Pancreas (tissue), 10 donors: ENCODE data around the gene ZNF512B. TPM values are rescaled to one million over a fixed set of nuclear protein-coding genes. Genes with fewer than 3 reads are reported as not detected.

Experiments used
- ATAC-seq, 4 donors: fragments of 200-7000 bp; cut with Tn5 transposase; one replicate each; pipeline versions ENCODE4 v1.8.0 to v1.9.1; 2020; ENCODE audit warnings: mild to moderate bottlenecking in 4 of 4, moderate library complexity in 4 of 4
- DNase-seq, 6 donors: peaks; one replicate each; pipeline ENCODE4 v3.0.0-alpha.2; 2020
- FAIRE-seq: peaks from 2 replicates; lab custom pipeline; 2012; peaks lifted over from hg19 to GRCh38; lab: Jason Lieb, UNC
- H3K27ac ChIP-seq, 4 donors: fragments of 200-600 bp; sonication (generic); 1 replicate in 3 of 4; 2 replicates in 1 of 4; pipeline versions ENCODE4 v1.5.0 to v1.8.0; 2020
- H3K27me3 ChIP-seq, 4 donors: fragments of 200-600 bp; one replicate each; pipeline ENCODE4 v1.8.0; 2021
- H3K36me3 ChIP-seq, 3 donors: fragments of 200-600 bp; sonication (generic) in 1 of 3; one replicate each; pipeline versions ENCODE4 v1.5.0 to v1.8.0; 2020 to 2021
- H3K4me1 ChIP-seq, 3 donors: fragments of 200-600 bp; one replicate each; pipeline ENCODE4 v1.8.0; 2021
- H3K4me3 ChIP-seq, 4 donors: fragments of 200-600 bp; sonication (generic) in 2 of 4; one replicate each; pipeline versions ENCODE4 v1.5.0 to v1.8.0; 2020 to 2021
- H3K9me3 ChIP-seq, 4 donors: fragments of 200-600 bp; one replicate each; pipeline ENCODE4 v1.8.0; 2021
- WGBS, 2 donors: extraction: QIAGEN DNeasy Blood & Tissue Kit; methylation state at CpG; one replicate each; pipeline ENCODE4 v1.1.7; 2013; 5-methylcytosine and 5-hydroxymethylcytosine counted together
- intact Hi-C, 3 donors: fragments of 100-400 bp; cut with DNase I; formaldehyde crosslinking; loops; one replicate each; pipeline versions ENCODE4 v1.11.1 to v1.14.2; 2022
- polyA plus RNA-seq, 2 donors: library from polyadenylated mRNA; stranded (reverse); fragments of 200-250 nt; gene quantifications; one replicate each; pipeline ENCODE4 v1.2.3, GENCODE V29; 2013
- total RNA-seq, 6 donors: library from RNA; stranded (reverse); fragmentation: NEBNext Ultra II Directional in 4 of 6; extraction: Animal tissue kit (Norgen Biotek cat#: 25700) in 4 of 6; gene quantifications; one replicate each; pipeline versions ENCODE4 v1.2.1 to v1.2.4, GENCODE V29; 2021 to 2023
- TF ChIP-seq, protein P1 (sequence below), 4 donors: fragments of 200-600 bp; sonication (generic) in 3 of 4; IDR thresholded peaks; one replicate each; pipeline versions ENCODE4 v1.5.0 to v1.8.0; 2021; ENCODE audit warnings: antibody characterized with exemption in 4 of 4
- donor health status: healthy with polysubstance abuse.
- donor health status: DM: no; HTN: no; CAD: no; lungs with moderate emphysema.
- donor health status: DM: no; HTN: no; CAD: no.
- donor health status: control.
- donor health status: control.
- donor health status: Bipolar disorder and iron deficiency.
- donor health status: DM: yes; HTN: yes; CAD: no.
- donor health status: DM: no; HTN: no; CAD: no.
- donor health status: DM: no; HTN: no; CAD: no.
- donor health status: DM: yes; HTN: yes; CAD: no.

Gene ZNF512B
- total and polyA plus RNA-seq, 8 donors, result 8.5 to 22.0 (median 11.4) TPM

DNA sequence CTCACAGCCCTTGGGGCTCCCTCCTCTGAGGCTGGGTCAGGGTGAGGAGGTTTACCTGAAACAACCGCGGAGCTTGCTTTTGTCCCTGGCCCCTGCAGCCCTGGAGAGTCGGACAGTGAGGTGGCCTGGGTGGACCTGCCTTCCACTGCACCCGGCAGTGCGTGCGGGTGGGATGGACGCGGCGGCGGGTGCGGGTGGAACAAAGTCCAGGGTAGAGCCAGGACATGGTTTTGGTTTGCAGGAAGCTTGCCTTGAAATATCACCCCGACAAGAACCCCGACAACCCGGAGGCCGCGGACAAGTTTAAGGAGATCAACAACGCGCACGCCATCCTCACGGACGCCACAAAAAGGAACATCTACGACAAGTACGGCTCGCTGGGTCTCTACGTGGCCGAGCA, 40.7 kb downstream of the ZNF512B start:
- intact Hi-C loops, result no loop called here
- ATAC-seq (no peak), DNase-seq (no peak), FAIRE-seq (no peak)
- Histone ChIP-seq H3K4me3 (no peak overlapping the region), H3K27ac (no peak overlapping the region), H3K9me3 (no peaks in the 10 kb centered on the region), H3K27me3 (no peaks in the 10 kb centered on the region), H3K36me3 (peaks cover 4 to 42% (median 30%) of the 10 kb centered on the region in 3 donors), H3K4me1 (no peaks in the 10 kb centered on the region)
- 95 to 98% methylated on average over 26 of the region's 26 CpGs for WGBS, 2 donors
- TF ChIP-seq, protein P1, sequence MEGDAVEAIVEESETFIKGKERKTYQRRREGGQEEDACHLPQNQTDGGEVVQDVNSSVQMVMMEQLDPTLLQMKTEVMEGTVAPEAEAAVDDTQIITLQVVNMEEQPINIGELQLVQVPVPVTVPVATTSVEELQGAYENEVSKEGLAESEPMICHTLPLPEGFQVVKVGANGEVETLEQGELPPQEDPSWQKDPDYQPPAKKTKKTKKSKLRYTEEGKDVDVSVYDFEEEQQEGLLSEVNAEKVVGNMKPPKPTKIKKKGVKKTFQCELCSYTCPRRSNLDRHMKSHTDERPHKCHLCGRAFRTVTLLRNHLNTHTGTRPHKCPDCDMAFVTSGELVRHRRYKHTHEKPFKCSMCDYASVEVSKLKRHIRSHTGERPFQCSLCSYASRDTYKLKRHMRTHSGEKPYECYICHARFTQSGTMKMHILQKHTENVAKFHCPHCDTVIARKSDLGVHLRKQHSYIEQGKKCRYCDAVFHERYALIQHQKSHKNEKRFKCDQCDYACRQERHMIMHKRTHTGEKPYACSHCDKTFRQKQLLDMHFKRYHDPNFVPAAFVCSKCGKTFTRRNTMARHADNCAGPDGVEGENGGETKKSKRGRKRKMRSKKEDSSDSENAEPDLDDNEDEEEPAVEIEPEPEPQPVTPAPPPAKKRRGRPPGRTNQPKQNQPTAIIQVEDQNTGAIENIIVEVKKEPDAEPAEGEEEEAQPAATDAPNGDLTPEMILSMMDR (IDR thresholded peaks at IDR 0.05), result no peak

DNA sequence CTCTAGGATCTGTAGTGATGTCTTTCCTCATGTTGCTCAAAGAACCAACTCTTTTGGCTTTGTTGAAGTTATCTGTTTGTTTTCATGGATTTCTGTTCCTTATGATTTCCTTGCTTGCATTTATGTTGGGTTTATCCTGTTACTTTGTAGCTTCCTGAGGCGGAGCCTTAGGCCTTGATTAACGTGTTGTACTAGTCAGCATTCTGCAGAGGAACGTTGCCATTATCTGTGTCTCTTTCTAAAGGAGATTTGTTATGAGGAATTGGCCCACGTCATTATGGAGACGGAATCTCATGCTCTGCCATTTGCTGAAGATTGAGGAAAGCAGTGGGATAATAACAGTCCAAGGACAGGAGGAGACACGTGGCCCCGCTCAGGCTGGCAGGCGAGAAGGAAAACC, 43.4 kb downstream of the ZNF512B start:
- FAIRE-seq (no peak), DNase-seq (no peak), ATAC-seq (peak in 1 of 4 donors; percentile 6)
- Histone ChIP-seq H3K9me3 (no peaks in the 10 kb centered on the region), H3K27me3 (no peaks in the 10 kb centered on the region), H3K27ac (no peak overlapping the region), H3K36me3 (peaks cover under 1 to 33% (median 22%) of the 10 kb centered on the region in 3 donors), H3K4me3 (no peak overlapping the region), H3K4me1 (no peaks in the 10 kb centered on the region)
- WGBS, 2 donors, result 57 to 64% methylated on average over 8 of the region's 8 CpGs
- TF ChIP-seq, protein P1 (IDR thresholded peaks at IDR 0.05), result no peak
- intact Hi-C loops, result no loop called here

DNA sequence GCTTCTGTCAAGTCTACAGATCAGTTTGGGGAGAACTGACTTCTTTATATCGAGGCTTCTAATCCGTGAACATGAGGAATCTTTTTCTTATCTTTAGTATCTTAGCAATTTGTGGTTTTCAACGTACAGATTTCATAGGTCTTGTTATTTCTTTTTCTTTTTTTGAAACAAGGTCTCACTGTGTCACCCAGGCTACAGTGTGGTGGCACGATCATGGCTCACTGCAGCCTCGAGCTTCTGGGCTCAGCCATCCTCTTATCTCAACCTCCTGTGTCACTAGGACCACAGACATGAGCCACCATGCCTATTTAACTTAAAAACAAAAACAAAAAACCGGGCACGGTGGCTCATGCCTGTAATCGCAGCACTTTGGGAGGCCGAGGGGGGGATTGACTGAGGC, 45.5 kb downstream of the ZNF512B start:
- no peak overlapping the region for H3K4me3 ChIP-seq
- WGBS, 2 donors, result 74 to 77% methylated on average over 9 of the region's 9 CpGs
- H3K4me1 ChIP-seq, result no peaks in the 10 kb centered on the region
- no peaks in the 10 kb centered on the region for H3K9me3 ChIP-seq
- H3K27ac ChIP-seq, result no peak overlapping the region
- H3K36me3 ChIP-seq, result peaks cover 0 to 12% (median 10%) of the 10 kb centered on the region in 3 donors
- DNase-seq (no peak), FAIRE-seq (no peak), ATAC-seq (no peak)
- intact Hi-C loops, result no loop called here
- TF ChIP-seq, protein P1 (IDR thresholded peaks at IDR 0.05), result no peak
- no peaks in the 10 kb centered on the region for H3K27me3 ChIP-seq

DNA sequence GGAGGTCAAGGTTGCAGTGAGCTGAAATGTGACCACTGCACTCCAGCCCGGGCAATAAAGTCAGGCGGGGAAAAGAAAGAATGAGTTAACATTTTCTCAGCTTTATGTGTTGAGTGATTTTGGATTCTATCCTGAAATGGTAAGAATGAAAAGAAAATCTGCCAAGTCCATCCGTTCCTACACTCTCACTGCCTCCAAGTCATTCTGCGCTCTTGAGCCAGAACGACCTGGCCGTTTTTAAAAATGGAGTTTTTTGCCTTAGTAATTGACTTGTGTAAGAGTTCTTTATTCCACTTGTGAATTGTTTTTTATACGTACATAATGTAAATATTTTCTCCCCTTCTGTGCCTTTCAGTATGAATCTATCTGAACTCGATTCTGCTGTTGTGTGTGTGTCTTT, 46.1 kb downstream of the ZNF512B start:
- H3K4me1 ChIP-seq, result no peaks in the 10 kb centered on the region
- TF ChIP-seq, protein P1 (IDR thresholded peaks at IDR 0.05), result no peak
- ATAC-seq, result no peak
- intact Hi-C loops, result no loop called here
- no peaks in the 10 kb centered on the region for H3K9me3 ChIP-seq
- H3K36me3 ChIP-seq, result peaks cover 0 to 6% (median 6%) of the 10 kb centered on the region in 3 donors
- DNase-seq, result no peak
- H3K27ac ChIP-seq, result no peak overlapping the region
- no peaks in the 10 kb centered on the region for H3K27me3 ChIP-seq
- FAIRE-seq, result no peak
- 79 to 81% methylated on average over 8 of the region's 8 CpGs for WGBS, 2 donors
- H3K4me3 ChIP-seq, result no peak overlapping the region

DNA sequence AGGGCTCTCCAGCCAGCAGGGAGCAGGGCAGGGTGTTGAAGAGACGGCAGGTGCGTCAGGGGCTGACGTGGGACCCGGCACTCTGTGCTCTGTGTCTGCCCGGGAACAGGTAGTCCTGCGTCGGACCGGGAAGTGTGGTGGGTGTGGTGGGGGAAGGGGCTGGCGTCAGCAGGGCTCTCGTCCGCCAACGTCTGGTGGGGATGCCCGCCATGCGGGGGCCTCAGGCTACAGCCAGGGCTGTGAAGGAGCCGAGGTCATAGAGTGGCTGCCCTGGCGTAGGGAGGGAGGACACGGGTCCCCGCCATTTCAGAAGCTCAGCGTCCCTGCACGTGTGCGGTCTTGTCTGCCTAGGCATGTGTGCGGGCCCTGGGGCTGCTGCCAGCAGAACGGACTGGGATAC, 49.5 kb downstream of the ZNF512B start:
- Histone ChIP-seq H3K4me3 (no peak overlapping the region), H3K4me1 (peaks cover 0 to 9% (median 8%) of the 10 kb centered on the region in 3 donors), H3K36me3 (no peaks in the 10 kb centered on the region), H3K27me3 (no peaks in the 10 kb centered on the region), H3K27ac (no peak overlapping the region), H3K9me3 (no peaks in the 10 kb centered on the region)
- ATAC-seq (no peak), FAIRE-seq (no peak), DNase-seq (peak in 1 of 6 donors; percentile 33)
- intact Hi-C loops, result no loop called here
- TF ChIP-seq, protein P1 (IDR thresholded peaks at IDR 0.05), result no peak
- 94 to 97% methylated on average over 23 of the region's 23 CpGs for WGBS, 2 donors
